HUES6 (cell line): ENCODE measurements around the gene ODF2L.

Experiments
- H3K27ac ChIP-seq: 2 replicates; pipeline ENCODE4 v1.7.0; 2013; ENCODE audit warnings: low read depth, mild to moderate bottlenecking, low read length, inconsistent platforms
- H3K27me3 ChIP-seq: 2 replicates; pipeline ENCODE4 v1.6.1; 2013; ENCODE audit warnings: low read length; ENCODE audit not compliant: control insufficient read depth, insufficient read depth
- H3K36me3 ChIP-seq: 2 replicates; pipeline ENCODE4 v1.6.1; 2013; ENCODE audit warnings: low read length; ENCODE audit not compliant: control insufficient read depth, insufficient read depth
- H3K4me1 ChIP-seq: 2 replicates; pipeline ENCODE4 v1.6.1; 2013; ENCODE audit warnings: low read length; ENCODE audit not compliant: control insufficient read depth, insufficient read depth
- H3K4me3 ChIP-seq: 2 replicates; pipeline ENCODE4 v1.5.1; 2013; ENCODE audit warnings: low read depth, low read length
- H3K9ac ChIP-seq: one replicate; pipeline ENCODE4 v1.6.1; 2013; ENCODE audit warnings: mild to moderate bottlenecking, low read length
- H3K9me3 ChIP-seq: 2 replicates; pipeline ENCODE4 v1.6.1; 2013; ENCODE audit warnings: low read depth, low read length; ENCODE audit not compliant: control insufficient read depth, insufficient read depth

ODF2L gene

DNA sequence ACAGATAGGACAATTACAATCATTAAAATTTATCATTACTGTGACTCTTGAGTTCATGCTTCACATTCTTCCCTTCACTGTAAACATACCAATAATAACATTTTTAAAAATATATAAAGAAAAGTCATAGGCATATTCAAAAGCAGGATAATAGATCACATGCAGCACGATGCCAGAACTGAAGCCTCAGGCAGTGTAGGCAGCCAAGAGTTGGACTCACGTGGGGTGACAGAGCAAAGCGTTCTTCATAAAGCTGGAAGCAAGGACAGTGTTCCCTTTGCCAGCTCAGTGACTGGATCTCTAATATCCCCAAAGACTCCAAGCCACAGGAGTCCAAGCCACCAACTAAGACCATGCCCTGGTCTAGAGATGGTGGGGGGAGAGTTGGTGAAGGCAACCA lies 77.7 kb downstream of the ODF2L start:
- Histone ChIP-seq H3K36me3 (no peaks in the 10 kb centered on the region), H3K4me3 (no peak overlapping the region), H3K9me3 (no peaks in the 10 kb centered on the region), H3K9ac (no peak overlapping the region), H3K27me3 (no peaks in the 10 kb centered on the region), H3K27ac (no peak overlapping the region), H3K4me1 (no peaks in the 10 kb centered on the region)

- Histone ChIP-seq H3K4me3 (no peak overlapping the region), H3K4me1 (no peaks in the 10 kb centered on the region), H3K36me3 (no peaks in the 10 kb centered on the region), H3K27me3 (no peaks in the 10 kb centered on the region), H3K27ac (no peak overlapping the region), H3K9me3 (no peaks in the 10 kb centered on the region), H3K9ac (no peak overlapping the region)
These were observed 78.2 kb downstream of the ODF2L start for GRCh38 chr1:86317926-86318325.

DNA sequence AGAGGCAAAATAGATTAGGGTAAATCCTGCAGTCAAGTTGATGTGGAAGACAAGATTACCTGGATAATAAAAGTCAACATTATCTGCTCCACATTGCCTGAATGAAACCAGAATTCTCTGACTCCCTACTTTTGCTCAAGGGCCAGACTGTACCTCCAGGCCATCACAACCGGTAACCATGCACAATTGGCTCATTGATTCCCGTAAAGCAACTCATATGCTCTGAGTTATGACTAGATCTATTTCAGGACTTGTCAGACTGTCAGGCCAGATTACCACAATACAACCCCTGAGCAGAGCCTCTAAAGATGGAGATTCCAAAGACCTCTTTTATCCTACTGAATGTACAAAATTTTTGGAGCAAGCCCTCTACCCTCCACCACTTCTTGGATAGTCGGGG lies 90.4 kb downstream of the ODF2L start:
- Histone ChIP-seq H3K27ac (no peak overlapping the region), H3K9me3 (no peaks in the 10 kb centered on the region), H3K27me3 (no peaks in the 10 kb centered on the region)

GRCh38 chr1:86303041-86303690 lies 93.0 kb downstream of the ODF2L start:
- H3K4me3 ChIP-seq, result no peak overlapping the region
- H3K27me3 ChIP-seq, result no peaks in the 10 kb centered on the region
- H3K9ac ChIP-seq, result no peak overlapping the region
- no peak overlapping the region for H3K27ac ChIP-seq
- no peaks in the 10 kb centered on the region for H3K4me1 ChIP-seq
- no peaks in the 10 kb centered on the region for H3K36me3 ChIP-seq
- H3K9me3 ChIP-seq, result no peaks in the 10 kb centered on the region

More for the DNA sequence above, 90.4 kb downstream of the ODF2L start:
- Histone ChIP-seq H3K36me3 (no peaks in the 10 kb centered on the region), H3K4me3 (no peak overlapping the region), H3K4me1 (no peaks in the 10 kb centered on the region), H3K9ac (no peak overlapping the region)
